Inflammatory macrophage treated with lipopolysaccharide for 4 hours (primary cell): Measurements from ENCODE around the gene CYP2B6.
A peak's percentile ranks its signal among the peaks of the same experiment; 100 is the strongest.
"Not testable (repeated sequence)": the region's sequence is repeated elsewhere in the genome, so short reads cannot be mapped to it uniquely, and the experiment has no call there.

Experiments
- DNase-seq: peaks from one replicate; pipeline ENCODE4 v3.0.0-alpha.2; 2020

Gene CYP2B6

GRCh38 chr19:41039806-41040205, 48.7 kb downstream of the CYP2B6 start:
- DNase-seq: no peak

GRCh38 chr19:41045095-41045494, 54.0 kb downstream of the CYP2B6 start:
- DNase-seq: not testable (repeated sequence)

GRCh38 chr19:41050426-41050825, 59.3 kb downstream of the CYP2B6 start:
- no peak for DNase-seq

GRCh38 chr19:41052162-41052561, 61.1 kb downstream of the CYP2B6 start:
- not testable (repeated sequence) for DNase-seq

GRCh38 chr19:41053331-41053730, 62.2 kb downstream of the CYP2B6 start:
- DNase-seq: not testable (repeated sequence)

- DNase-seq: peak; percentile 23
Measured at GRCh38 chr19:41064974-41065569, 74.0 kb downstream of the CYP2B6 start.
